HEK293 (cell line): ENCODE results near the gene TIAM1.

Experiments used
- CTCF ChIA-PET: fragments of 350-600 bp; formaldehyde crosslinking; extraction: SDS; loops from one replicate; lab custom pipeline; 2021; ENCODE audit warnings: antibody characterized with exemption; lab: Yijun Ruan, JAX
- POLR2A ChIA-PET: fragments of 300-600 bp; formaldehyde crosslinking; extraction: SDS; loops from one replicate; lab custom pipeline; 2020; ENCODE audit warnings: antibody characterized with exemption, inconsistent platforms; lab: Yijun Ruan, JAX
- H3K27ac ChIP-seq: fragments of 200-500 bp; sonication (Bioruptor generic); 2 replicates; pipeline ENCODE4 v1.5.1; 2014; ENCODE audit warnings: low read depth, low read length, control low read depth, inconsistent platforms; ENCODE audit errors: extremely low read depth
- H3K36me3 ChIP-seq, 2 experiments: fragments of 200-500 bp in 1 of 2; sonication (Bioruptor generic) in 1 of 2; 1 replicate in 1 of 2; 2 replicates in 1 of 2; pipeline ENCODE4 v1.5.1; 2014 to 2017; ENCODE audit warnings: inconsistent platforms in 2 of 2, low read length in 2 of 2; ENCODE audit not compliant: control insufficient read depth in 2 of 2, insufficient read depth in 1 of 2
- H3K4me1 ChIP-seq: fragments of 200-500 bp; sonication (Bioruptor generic); 2 replicates; pipeline ENCODE4 v1.5.1; 2014; ENCODE audit warnings: mild to moderate bottlenecking, low read length, inconsistent platforms; ENCODE audit not compliant: control insufficient read depth, insufficient read depth
- H3K4me3 ChIP-seq: 2 replicates; pipeline ENCODE4 v1.5.1; 2011; ENCODE audit warnings: low read depth, mild to moderate bottlenecking, control low read depth, low read length, moderate library complexity
- H3K9me3 ChIP-seq: fragments of 200-500 bp; sonication (Bioruptor generic); 2 replicates; pipeline ENCODE4 v1.5.1; 2014; ENCODE audit warnings: low read depth, low read length, inconsistent platforms; ENCODE audit not compliant: control insufficient read depth, insufficient read depth
- PRDM4 ChIP-seq: fragments of 450-650 bp; formaldehyde crosslinking; IDR thresholded peaks from 2 replicates; pipeline ENCODE4 v1.5.1; 2017; ENCODE audit warnings: missing biosample characterization, missing genetic modification characterization
- SP2 ChIP-seq: fragments of 450-650 bp; formaldehyde crosslinking; IDR thresholded peaks from 2 replicates; pipeline ENCODE4 v1.5.1; 2016; ENCODE audit warnings: missing biosample characterization, missing genetic modification characterization
- WT1 ChIP-seq: fragments of 450-650 bp; formaldehyde crosslinking; IDR thresholded peaks from 2 replicates; pipeline ENCODE4 v1.5.1; 2016; ENCODE audit warnings: missing biosample characterization, missing genetic modification characterization
- ZNF10 ChIP-seq: fragments of 450-650 bp; formaldehyde crosslinking; IDR thresholded peaks from 2 replicates; pipeline ENCODE4 v1.5.1; 2017; ENCODE audit warnings: missing biosample characterization, missing genetic modification characterization
- ZNF121 ChIP-seq: fragments of 450-650 bp; formaldehyde crosslinking; IDR thresholded peaks from 2 replicates; pipeline ENCODE4 v1.5.1; 2016; ENCODE audit warnings: missing biosample characterization, missing genetic modification characterization
- ZNF148 ChIP-seq: fragments of 450-650 bp; formaldehyde crosslinking; IDR thresholded peaks from 2 replicates; pipeline ENCODE4 v1.5.0; 2017; ENCODE audit warnings: missing biosample characterization, missing genetic modification characterization, borderline replicate concordance
- ZNF184 ChIP-seq: fragments of 450-650 bp; IDR thresholded peaks from 2 replicates; pipeline ENCODE4 v1.5.1; 2018; ENCODE audit warnings: missing biosample characterization, mild to moderate bottlenecking, missing genetic modification characterization
- ZNF2 ChIP-seq: fragments of 450-650 bp; formaldehyde crosslinking; IDR thresholded peaks from 2 replicates; pipeline ENCODE4 v1.5.1; 2016; ENCODE audit warnings: missing biosample characterization, missing genetic modification characterization
- ZNF391 ChIP-seq: fragments of 450-650 bp; formaldehyde crosslinking; IDR thresholded peaks from 2 replicates; pipeline ENCODE4 v1.5.1; 2016; ENCODE audit warnings: low read depth, missing biosample characterization, missing genetic modification characterization, borderline replicate concordance
- ZNF433 ChIP-seq: fragments of 450-650 bp; formaldehyde crosslinking; IDR thresholded peaks from 2 replicates; pipeline ENCODE4 v1.5.1; 2016; ENCODE audit warnings: missing biosample characterization, missing genetic modification characterization, low read depth
- ZNF48 ChIP-seq: fragments of 450-650 bp; formaldehyde crosslinking; IDR thresholded peaks from 2 replicates; pipeline ENCODE4 v1.5.1; 2016; ENCODE audit warnings: missing biosample characterization, missing genetic modification characterization
- ZNF514 ChIP-seq: fragments of 450-650 bp; formaldehyde crosslinking; IDR thresholded peaks from 2 replicates; pipeline ENCODE4 v1.5.1; 2016; ENCODE audit warnings: missing biosample characterization, missing genetic modification characterization
- ZNF518A ChIP-seq: fragments of 450-650 bp; formaldehyde crosslinking; conservative IDR thresholded peaks from 2 replicates; pipeline ENCODE4 v1.5.1; 2016; ENCODE audit warnings: low read depth, missing biosample characterization, missing genetic modification characterization
- ZNF843 ChIP-seq: fragments of 450-650 bp; formaldehyde crosslinking; IDR thresholded peaks from 2 replicates; pipeline ENCODE4 v1.5.1; 2016; ENCODE audit warnings: missing biosample characterization, missing genetic modification characterization

Gene TIAM1

GRCh38 chr21:31222142-31222541 lies 121.9 kb downstream of the TIAM1 start:
- TF ChIP-seq SP2 (tag by site-specific recombination) (no peak), WT1 (tag by site-specific recombination) (no peak), ZNF48 (tag by site-specific recombination) (no peak), ZNF148 (tag by site-specific recombination) (no peak), ZNF10 (tag by site-specific recombination) (no peak), ZNF2 (tag by site-specific recombination) (no peak), ZNF121 (tag by site-specific recombination) (no peak), ZNF433 (tag by site-specific recombination) (no peak), PRDM4 (tag by site-specific recombination) (no peak), ZNF843 (tag by site-specific recombination) (no peak), ZNF391 (tag by site-specific recombination) (no peak), ZNF518A (no peak)
- H3K36me3 ChIP-seq: peaks cover 0 to 27% of the 10 kb centered on the region in 2 experiments; a peak in 2 of 3 replicates
- CTCF ChIA-PET: interaction anchor here (0.5 to 1.3 kb wide), 4 partner anchors 11 to 359 kb away, joined by 3 to 4 read pairs (median 4); no protein-coding TSS in a partner anchor
- H3K9me3 ChIP-seq: no peaks in the 10 kb centered on the region
- H3K4me1 ChIP-seq: peaks cover 29% of the 10 kb centered on the region
- H3K4me3 ChIP-seq: no peak overlapping the region
- POLR2A ChIA-PET: interaction anchor here (1.6 kb wide), 1 partner anchor 337 kb away, joined by 4 read pairs; no protein-coding TSS in a partner anchor
- H3K27ac ChIP-seq: no peak overlapping the region

GRCh38 chr21:31221043-31221442 lies 123.0 kb downstream of the TIAM1 start:
- CTCF ChIA-PET: interaction anchor here (0.6 to 1.3 kb wide), 3 partner anchors 40 to 360 kb away, joined by 3 to 4 read pairs (median 3); no protein-coding TSS in a partner anchor
- H3K4me3 ChIP-seq: no peak overlapping the region
- POLR2A ChIA-PET: no interaction called here
- peaks cover 29% of the 10 kb centered on the region for H3K4me1 ChIP-seq
- TF ChIP-seq ZNF518A (no peak), ZNF184 (tag by site-specific recombination) (no peak), ZNF514 (tag by site-specific recombination) (no peak)
- peaks cover 0 to 33% of the 10 kb centered on the region in 2 experiments; a peak in 2 of 3 replicates for H3K36me3 ChIP-seq
- no peak overlapping the region for H3K27ac ChIP-seq
- H3K9me3 ChIP-seq: no peaks in the 10 kb centered on the region
